K562 (cell line): Measurements from ENCODE around the gene COPS6. TPM values are rescaled to one million over a fixed set of nuclear protein-coding genes. Genes with fewer than 3 reads are reported as not detected.
A peak's percentile ranks its signal among the peaks of the same experiment; 100 is the strongest.

Experiments
- ATAC-seq: fragments of 200-7000 bp; cut with Tn5 transposase; 3 replicates; pipeline ENCODE4 v1.9.1; 2020; ENCODE audit warnings: moderate library complexity
- BruUV-seq: library from RNA; stranded (reverse); fragments of 400-500 nt; replicated peaks from 2 replicates; lab custom pipeline; 2021; lab: Mats Ljungman, UMichigan
- CTCF ChIA-PET: fragments of 300-600 bp; formaldehyde crosslinking; extraction: SDS; loops from one replicate; lab custom pipeline; 2021; ENCODE audit warnings: low intra/inter-chr PET ratio; lab: Yijun Ruan, JAX
- POLR2A ChIA-PET: fragments of 300-600, 350-650 bp; sonication (Branson Sonifier 250); formaldehyde crosslinking; extraction: SDS; loops from one replicate; lab custom pipeline; 2021; ENCODE audit warnings: antibody characterized with exemption, inconsistent platforms; lab: Yijun Ruan, JAX
- DNase-seq, 4 experiments: peaks; one replicate each; pipeline versions ENCODE4 v3.0.0 to v3.0.0-alpha.2; 2011 to 2018; ENCODE audit warnings: low spot score in 3 of 4, mixed read lengths in 3 of 4; ENCODE audit errors: extremely low read depth in 1 of 4
- FAIRE-seq: peaks from 2 replicates; lab custom pipeline; 2011; peaks lifted over from hg19 to GRCh38; lab: Jason Lieb, UNC
- H2AFZ ChIP-seq: 2 replicates; pipeline ENCODE4 v1.6.0; 2011; ENCODE audit warnings: low read depth, low read length, control low read depth, inconsistent platforms
- H3K27ac ChIP-seq: fragments of 200-600 bp; 3 replicates; pipeline ENCODE4 v1.8.0; 2011; ENCODE audit warnings: low read depth, mild to moderate bottlenecking, control low read depth, inconsistent platforms, low read length, moderate library complexity, mixed read lengths; ENCODE audit errors: extremely low read depth
- H3K27me3 ChIP-seq, 2 experiments: fragments of 300-600 bp in 1 of 2; 2 replicates in 1 of 2; 3 replicates in 1 of 2; pipeline versions ENCODE4 v1.6.0 to v1.8.0; 2011; ENCODE audit warnings: inconsistent platforms in 2 of 2, low read length in 2 of 2, mild to moderate bottlenecking in 1 of 2, mixed read lengths in 1 of 2, moderate library complexity in 1 of 2; ENCODE audit not compliant: control insufficient read depth in 2 of 2, insufficient read depth in 2 of 2
- H3K36me3 ChIP-seq: fragments of 300-600 bp; 3 replicates; pipeline ENCODE4 v1.8.0; 2011; ENCODE audit warnings: mild to moderate bottlenecking, low read length, inconsistent platforms; ENCODE audit not compliant: control insufficient read depth, insufficient read depth
- H3K4me1 ChIP-seq, 2 experiments: fragments of 200-600 bp in 1 of 2; replicated peaks in 1 of 2; 2 replicates in 1 of 2; 3 replicates in 1 of 2; pipeline versions ENCODE4 v1.5.1 to v1.8.0; 2011; ENCODE audit warnings: inconsistent platforms in 2 of 2, low read length in 2 of 2, mild to moderate bottlenecking in 1 of 2, mixed read lengths in 1 of 2, moderate library complexity in 1 of 2; ENCODE audit not compliant: control insufficient read depth in 2 of 2, insufficient read depth in 2 of 2
- H3K4me2 ChIP-seq: 2 replicates; pipeline ENCODE4 v1.6.1; 2011; ENCODE audit warnings: low read length, control low read depth, inconsistent platforms, mixed read lengths; ENCODE audit not compliant: insufficient read depth
- H3K4me3 ChIP-seq: fragments of 200-600 bp; sonication (generic), shearing (Covaris generic); 2 replicates; pipeline ENCODE4 v1.5.1; 2016; ENCODE audit warnings: control low read depth, inconsistent platforms
- H3K79me2 ChIP-seq: fragments of 200-600 bp; 3 replicates; pipeline ENCODE4 v1.8.0; 2011; ENCODE audit warnings: low read length, inconsistent platforms; ENCODE audit not compliant: control insufficient read depth, insufficient read depth
- H3K9ac ChIP-seq, 2 experiments: 2 replicates each; pipeline versions ENCODE4 v1.6.0 to v1.6.1; 2011; ENCODE audit warnings: low read depth in 2 of 2, low read length in 2 of 2, control low read depth in 1 of 2, inconsistent platforms in 1 of 2, mild to moderate bottlenecking in 1 of 2, mixed read lengths in 1 of 2; ENCODE audit not compliant: insufficient read depth in 1 of 2
- H3K9me1 ChIP-seq: one replicate; pipeline ENCODE4 v1.6.0; 2011; ENCODE audit warnings: inconsistent platforms, mild to moderate bottlenecking, low read length, moderate library complexity; ENCODE audit not compliant: control insufficient read depth, insufficient read depth
- H3K9me3 ChIP-seq: replicated peaks from 2 replicates; pipeline ENCODE4 v1.5.1; 2011; ENCODE audit warnings: low read depth, low read length, inconsistent platforms; ENCODE audit not compliant: control insufficient read depth, insufficient read depth
- H4K20me1 ChIP-seq: replicated peaks from 2 replicates; pipeline ENCODE4 v1.6.1; 2011; ENCODE audit warnings: low read length, inconsistent platforms, mixed read lengths; ENCODE audit not compliant: control insufficient read depth, insufficient read depth
- NRF1 ChIP-seq, 2 experiments: fragments of 450-650 bp; IDR thresholded peaks in 1 of 2; conservative IDR thresholded peaks in 1 of 2; 2 replicates each; pipeline ENCODE4 v1.6.1; 2014; ENCODE audit warnings: mild to moderate bottlenecking in 2 of 2
- RBM22 ChIP-seq: fragments of 200-400 bp; formaldehyde crosslinking; IDR thresholded peaks from 2 replicates; pipeline ENCODE4 v1.6.1; 2018; ENCODE audit warnings: low read length, low read depth; ENCODE audit not compliant: poor library complexity, severe bottlenecking
- XRCC5 ChIP-seq: fragments of 200-400 bp; formaldehyde crosslinking; IDR thresholded peaks from 2 replicates; pipeline ENCODE4 v1.6.1; 2017; ENCODE audit warnings: low read depth, mild to moderate bottlenecking, low read length
- ZFP30 ChIP-seq: fragments of 250-450 bp; sonication (Bioruptor Pico); IDR thresholded peaks from 2 replicates; pipeline ENCODE4 v1.8.0; 2022; ENCODE audit warnings: moderate library complexity, mild to moderate bottlenecking, inconsistent platforms, borderline replicate concordance
- WGBS: fragments of 100-300 bp; shearing (Covaris generic); methylation state at CpG from one replicate; pipeline ENCODE4 v1.1.6; 2016; ENCODE audit warnings: low coverage, mixed read lengths; ENCODE audit not compliant: insufficient coverage; ENCODE audit errors: missing lambda C conversion rate; 5-methylcytosine and 5-hydroxymethylcytosine counted together
- in situ Hi-C: fragments of 300-500 bp; cut with MboI; formaldehyde crosslinking; loops from 4 replicates; pipeline ENCODE4 v1.15.0; 2018; ENCODE audit warnings: inconsistent platforms, mixed read lengths
- intact Hi-C: fragments of 100-400 bp; cut with micrococcal nuclease; formaldehyde crosslinking; loops from 2 replicates; pipeline ENCODE4 v1.14.2; 2022
- polyA plus RNA-seq, 8 experiments: library from polyadenylated mRNA; depleted of rRNA in 4 of 8; stranded (reverse) in 5 of 8; unstranded in 3 of 8; fragments of >200 nt; fragmentation: Nextera tagmentation in 2 of 8; fragmentation: Illumina TruSeq in 1 of 8; extraction: Ambion mirVana in 2 of 8; extraction: Trizol in 1 of 8; gene quantifications; 2 replicates each; pipeline versions ENCODE4 v1.2.1 to v1.2.3, GENCODE V29; 2011 to 2014; ENCODE audit warnings: inconsistent platforms in 1 of 8, missing spikeins in 1 of 8
- total RNA-seq, 7 experiments: library from RNA; depleted of rRNA in 6 of 7; stranded (reverse); fragments of >200 nt in 6 of 7; fragmentation: Illumina TruSeq in 2 of 7; extraction: Trizol in 2 of 7; gene quantifications; 2 replicates each; pipeline versions ENCODE4 v1.2.1 to v1.2.3, GENCODE V29; 2011 to 2021; ENCODE audit warnings: low replicate concordance in 1 of 7
- TF ChIP-seq, protein P1 (sequence below), 3 experiments: IDR thresholded peaks in 2 of 3; conservative IDR thresholded peaks in 1 of 3; 2 replicates each; pipeline ENCODE4 v1.5.1; 2011 to 2012; ENCODE audit warnings: low read length in 3 of 3, mild to moderate bottlenecking in 3 of 3, control low read depth in 2 of 3, improper control_type of control experiment in 1 of 3, inconsistent platforms in 1 of 3, low read depth in 1 of 3, mixed read lengths in 1 of 3, moderate library complexity in 1 of 3; ENCODE audit not compliant: insufficient read depth in 2 of 3

Gene COPS6
- total and polyA plus RNA-seq, 9 of the 15 experiments (the other 6 are each of a cell fraction or from before 2014, with no cell fraction given), result 63.0 to 331 (median 168) TPM

DNA sequence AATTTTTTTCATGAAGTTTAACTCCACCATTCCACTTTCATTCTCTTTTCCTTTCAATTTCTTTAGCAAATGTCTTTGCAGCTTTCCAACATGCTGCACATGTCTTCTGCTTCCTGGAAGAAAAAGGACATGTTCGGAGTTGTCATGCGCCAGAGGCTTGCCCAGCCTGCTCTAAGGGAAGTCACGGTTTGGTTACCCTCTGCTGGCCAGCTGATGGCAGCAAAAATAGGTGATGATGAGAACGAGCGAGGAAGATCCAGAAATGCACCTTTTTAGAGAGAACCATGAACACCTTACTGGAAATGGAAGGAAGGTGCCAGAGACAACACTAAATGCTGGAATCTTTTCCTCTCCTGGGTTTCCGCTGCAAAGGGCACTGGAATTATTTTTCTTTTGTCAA, 44.1 kb upstream of the COPS6 start:
- FAIRE-seq, result no peak
- WGBS, result 53% methylated on average over 6 of the region's 6 CpGs
- H2AFZ ChIP-seq, result no peak overlapping the region; the same call in 1 of the 2 replicates

More for the DNA sequence above, 44.1 kb upstream of the COPS6 start:
- no peak overlapping the region for H3K27ac ChIP-seq
- ATAC-seq (no peak), DNase-seq (no peak)
- 0 out of 2 replicates have a peak, but pooled peaks cover 2% of the 10 kb centered on the region for H3K9me3 ChIP-seq
- no peaks in the 10 kb centered on the region for H3K79me2 ChIP-seq
- ChIA-PET POLR2A (interaction anchor here (0.6 to 1.0 kb wide), 2 partner anchors 16 to 80 kb away, joined by 3 read pairs; no protein-coding TSS in a partner anchor), CTCF (no interaction called here)
- no TSS peak for BruUV-seq
- peaks cover 0 to 6% of the 10 kb centered on the region in 2 experiments; a peak in 3 of 5 replicates for H3K4me1 ChIP-seq
- no peaks in the 10 kb centered on the region for H3K9me1 ChIP-seq
- H3K4me2 ChIP-seq, result no peak overlapping the region
- no peak overlapping the region for H3K4me3 ChIP-seq
- no peaks in the 10 kb centered on the region for H3K27me3 ChIP-seq
- no peaks in the 10 kb centered on the region for H4K20me1 ChIP-seq
- in situ Hi-C loops, result no loop called here
- intact Hi-C loops, result loop anchor here (5.0 kb wide), 1 partner anchor 83 kb away; the partner anchor contains the start of gene MBLAC1
- no peaks in the 10 kb centered on the region for H3K36me3 ChIP-seq
- TF ChIP-seq XRCC5 (no peak), RBM22 (no peak), ZFP30 (CRISPR knock-in tag) (no peak), NRF1 (conservative IDR thresholded peaks at IDR 0.05 in 1 of 2, IDR thresholded peaks at IDR 0.05 in 1 of 2) (0 out of 4 replicates have a peak, but pooled peaks have one; percentile 16 to 29)
- TF ChIP-seq, protein P1, sequence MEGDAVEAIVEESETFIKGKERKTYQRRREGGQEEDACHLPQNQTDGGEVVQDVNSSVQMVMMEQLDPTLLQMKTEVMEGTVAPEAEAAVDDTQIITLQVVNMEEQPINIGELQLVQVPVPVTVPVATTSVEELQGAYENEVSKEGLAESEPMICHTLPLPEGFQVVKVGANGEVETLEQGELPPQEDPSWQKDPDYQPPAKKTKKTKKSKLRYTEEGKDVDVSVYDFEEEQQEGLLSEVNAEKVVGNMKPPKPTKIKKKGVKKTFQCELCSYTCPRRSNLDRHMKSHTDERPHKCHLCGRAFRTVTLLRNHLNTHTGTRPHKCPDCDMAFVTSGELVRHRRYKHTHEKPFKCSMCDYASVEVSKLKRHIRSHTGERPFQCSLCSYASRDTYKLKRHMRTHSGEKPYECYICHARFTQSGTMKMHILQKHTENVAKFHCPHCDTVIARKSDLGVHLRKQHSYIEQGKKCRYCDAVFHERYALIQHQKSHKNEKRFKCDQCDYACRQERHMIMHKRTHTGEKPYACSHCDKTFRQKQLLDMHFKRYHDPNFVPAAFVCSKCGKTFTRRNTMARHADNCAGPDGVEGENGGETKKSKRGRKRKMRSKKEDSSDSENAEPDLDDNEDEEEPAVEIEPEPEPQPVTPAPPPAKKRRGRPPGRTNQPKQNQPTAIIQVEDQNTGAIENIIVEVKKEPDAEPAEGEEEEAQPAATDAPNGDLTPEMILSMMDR (IDR thresholded peaks at IDR 0.05 in 2 of 3, conservative IDR thresholded peaks at IDR 0.05 in 1 of 3; ENCODE audit: insufficient read depth in 2 of 3, low read depth in 1 of 3, low read length in 3 of 3), result 0 out of 6 replicates have a peak, but pooled peaks of 2 of the 3 experiments have one; percentile 11 to 21
- no peak overlapping the region; a peak in 1 of 4 replicates for H3K9ac ChIP-seq
